Ectodermal cell (in vitro differentiated cells): ENCODE data around the gene SIRPB1.
"Not testable (repeated sequence)": the region's sequence is repeated elsewhere in the genome, so short reads cannot be mapped to it uniquely, and the experiment has no call there.

ENCODE experiments used
- H3K27ac ChIP-seq: 2 replicates; pipeline ENCODE4 v1.7.0; 2013; ENCODE audit warnings: mild to moderate bottlenecking, low read depth, low read length; ENCODE audit not compliant: insufficient read depth, poor library complexity, severe bottlenecking
- H3K27me3 ChIP-seq: 2 replicates; pipeline ENCODE4 v1.7.0; 2013; ENCODE audit warnings: mild to moderate bottlenecking, low read length; ENCODE audit not compliant: insufficient read depth, control insufficient read depth, poor library complexity, severe bottlenecking
- H3K36me3 ChIP-seq: one replicate; pipeline ENCODE4 v1.7.0; 2013; ENCODE audit warnings: low read length; ENCODE audit not compliant: control insufficient read depth, insufficient read depth
- H3K4me1 ChIP-seq: one replicate; pipeline ENCODE4 v1.7.0; 2013; ENCODE audit warnings: low read length; ENCODE audit not compliant: control insufficient read depth, insufficient read depth
- H3K4me3 ChIP-seq: 2 replicates; pipeline ENCODE4 v1.7.0; 2013; ENCODE audit warnings: low read depth, low read length, control low read depth; ENCODE audit not compliant: insufficient read depth
- H3K9me3 ChIP-seq: 2 replicates; pipeline ENCODE4 v1.7.0; 2013; ENCODE audit warnings: mild to moderate bottlenecking, low read length, moderate library complexity; ENCODE audit not compliant: control insufficient read depth
- WGBS, 2 experiments: methylation state at CpG; one replicate each; pipeline ENCODE4 v1.1.7; 2013; ENCODE audit warnings: missing lambda C conversion rate in 2 of 2; 5-methylcytosine and 5-hydroxymethylcytosine counted together

Gene SIRPB1

GRCh38 chr20:1600736-1601135 lies 19.1 kb downstream of the SIRPB1 start:
- Histone ChIP-seq H3K9me3 (no peaks in the 10 kb centered on the region), H3K27me3 (no peaks in the 10 kb centered on the region), H3K4me3 (no peak overlapping the region), H3K27ac (no peak overlapping the region), H3K36me3 (no peaks in the 10 kb centered on the region), H3K4me1 (no peaks in the 10 kb centered on the region)
- no CpG with 5 or more reads among the region's 5 CpGs for WGBS, 2 experiments

DNA sequence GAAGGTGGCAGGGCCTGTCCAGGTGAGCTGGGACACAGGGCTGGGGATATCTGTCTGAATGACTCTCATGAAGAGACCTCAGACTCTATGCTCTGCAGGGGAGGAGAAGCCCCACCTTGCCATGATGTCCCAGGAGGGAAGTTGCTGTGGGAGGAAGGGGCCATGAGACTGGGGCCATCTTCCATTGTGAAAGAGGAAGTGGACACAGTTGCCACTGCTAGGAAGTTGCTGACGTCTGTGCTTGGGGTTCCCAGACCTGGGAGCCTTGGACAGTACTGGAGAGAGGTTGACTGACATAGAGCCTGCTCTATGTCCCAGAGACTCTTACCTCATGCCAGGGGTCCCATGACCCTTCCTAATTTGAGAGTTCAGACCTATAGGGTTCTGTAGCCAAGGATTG lies 24.5 kb downstream of the SIRPB1 start:
- no CpG with 5 or more reads among the region's 1 CpG for WGBS, 2 experiments

DNA sequence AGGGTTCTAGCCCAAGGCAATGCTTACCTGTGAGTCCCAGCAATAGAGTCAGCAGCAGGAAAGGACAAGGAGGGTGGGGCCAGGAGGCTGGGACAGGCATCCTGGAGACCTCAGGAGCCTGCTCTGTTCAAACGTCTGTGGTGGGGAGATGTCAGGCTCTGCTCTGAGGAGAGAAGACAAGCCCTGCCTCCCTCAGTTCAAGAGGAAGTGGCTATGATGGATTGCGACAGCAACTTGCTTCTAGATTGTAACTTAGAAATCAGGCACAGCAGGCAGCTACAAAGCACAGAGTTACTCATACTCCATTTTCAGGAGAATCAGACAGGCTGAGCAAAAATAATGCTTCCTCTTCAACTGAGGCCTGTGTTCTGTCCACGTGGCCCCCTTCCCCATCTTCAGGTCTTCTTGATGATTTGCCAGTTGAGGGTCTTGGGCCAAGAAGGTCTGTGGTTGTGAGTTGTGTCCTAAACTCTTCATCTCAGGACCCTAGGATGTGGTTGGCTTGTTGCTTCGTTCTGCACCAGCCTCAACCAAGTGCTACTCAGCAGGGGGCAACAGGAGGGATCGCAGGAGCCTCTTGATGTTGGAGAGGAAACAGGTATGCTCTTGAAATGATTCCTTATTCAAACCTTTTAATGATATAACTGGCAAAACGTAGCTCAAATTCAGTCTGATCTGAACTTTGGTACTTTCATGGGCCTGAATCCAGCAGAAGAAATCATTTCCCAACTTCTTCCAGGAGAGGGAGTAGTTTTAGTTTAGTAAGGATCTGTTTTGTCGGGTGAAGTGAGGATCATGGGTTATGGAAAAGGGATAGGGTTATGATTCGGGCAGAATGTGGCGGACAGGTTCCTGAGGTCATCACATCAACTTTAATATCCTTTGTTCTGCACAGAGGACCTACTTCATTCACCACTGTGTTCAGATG lies 31.0 kb downstream of the SIRPB1 start:
- Histone ChIP-seq H3K36me3 (no peaks in the 10 kb centered on the region), H3K4me1 (no peaks in the 10 kb centered on the region), H3K27me3 (no peaks in the 10 kb centered on the region), H3K4me3 (no peak overlapping the region), H3K27ac (no peak overlapping the region), H3K9me3 (no peaks in the 10 kb centered on the region)
- no CpG with 5 or more reads among the region's 9 CpGs for WGBS, 2 experiments

More for the DNA sequence above, 24.5 kb downstream of the SIRPB1 start:
- H3K27me3 ChIP-seq = no peaks in the 10 kb centered on the region
- H3K9me3 ChIP-seq = no peaks in the 10 kb centered on the region
- no peak overlapping the region for H3K27ac ChIP-seq
- H3K4me3 ChIP-seq = no peak overlapping the region
- H3K36me3 ChIP-seq = no peaks in the 10 kb centered on the region
- H3K4me1 ChIP-seq = no peaks in the 10 kb centered on the region

GRCh38 chr20:1587781-1588532 lies 31.9 kb downstream of the SIRPB1 start:
- no CpG with 5 or more reads among the region's 3 CpGs for WGBS, 2 experiments
- H3K4me3 ChIP-seq = no peak overlapping the region
- H3K9me3 ChIP-seq = no peaks in the 10 kb centered on the region
- H3K36me3 ChIP-seq = no peaks in the 10 kb centered on the region
- no peak overlapping the region for H3K27ac ChIP-seq
- no peaks in the 10 kb centered on the region for H3K27me3 ChIP-seq
- H3K4me1 ChIP-seq = no peaks in the 10 kb centered on the region

GRCh38 chr20:1579488-1579887 lies 40.3 kb downstream of the SIRPB1 start:
- H3K27ac ChIP-seq = no peak overlapping the region

GRCh38 chr20:1577906-1578305 lies 41.9 kb downstream of the SIRPB1 start:
- no peaks in the 10 kb centered on the region for H3K27me3 ChIP-seq
- H3K4me1 ChIP-seq = no peaks in the 10 kb centered on the region
- no peaks in the 10 kb centered on the region for H3K36me3 ChIP-seq
- H3K9me3 ChIP-seq = no peaks in the 10 kb centered on the region
- no peak overlapping the region for H3K27ac ChIP-seq
- 86 to 95% methylated on average over 4 of the region's 4 CpGs for WGBS, 2 experiments
- no peak overlapping the region for H3K4me3 ChIP-seq

More at GRCh38 chr20:1579488-1579887, 40.3 kb downstream of the SIRPB1 start:
- no peaks in the 10 kb centered on the region for H3K27me3 ChIP-seq
- WGBS, 2 experiments = 94 to 97% methylated on average over 6 of the region's 6 CpGs
- no peaks in the 10 kb centered on the region for H3K4me1 ChIP-seq
- H3K9me3 ChIP-seq = no peaks in the 10 kb centered on the region
- no peaks in the 10 kb centered on the region for H3K36me3 ChIP-seq
- no peak overlapping the region for H3K4me3 ChIP-seq

DNA sequence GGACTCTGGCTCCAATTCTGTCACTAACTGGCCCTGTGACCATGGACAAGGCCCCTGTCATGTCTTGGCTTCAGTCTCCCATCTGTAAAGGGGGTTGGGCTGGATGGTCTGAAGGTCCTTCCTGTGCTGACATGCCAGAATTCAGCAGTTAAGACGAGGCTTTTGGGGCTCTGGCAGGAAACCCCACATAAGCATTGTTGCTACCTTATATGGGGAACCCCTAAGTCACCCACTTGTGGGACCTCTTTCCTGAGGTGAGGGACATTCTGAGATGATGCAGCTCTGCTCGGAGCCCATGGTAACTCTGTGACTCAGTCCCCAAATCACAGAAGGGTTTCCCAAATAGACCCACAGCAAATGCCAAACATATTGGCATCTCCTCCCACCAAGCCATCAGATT lies 42.5 kb downstream of the SIRPB1 start:
- not testable (repeated sequence) for H3K27ac ChIP-seq, H3K27me3 ChIP-seq, H3K4me1 ChIP-seq, H3K9me3 ChIP-seq, H3K36me3 ChIP-seq, H3K4me3 ChIP-seq
- 86 to 93% methylated on average over 2 of the region's 2 CpGs for WGBS, 2 experiments

- Histone ChIP-seq H3K27ac (no peak overlapping the region), H3K27me3 (no peaks in the 10 kb centered on the region), H3K4me3 (no peak overlapping the region), H3K4me1 (no peaks in the 10 kb centered on the region), H3K36me3 (no peaks in the 10 kb centered on the region), H3K9me3 (no peaks in the 10 kb centered on the region)
- WGBS, 2 experiments = 85 to 94% methylated on average over 3 of the region's 3 CpGs
Observed at GRCh38 chr20:1576641-1577040, 43.2 kb downstream of the SIRPB1 start.

DNA sequence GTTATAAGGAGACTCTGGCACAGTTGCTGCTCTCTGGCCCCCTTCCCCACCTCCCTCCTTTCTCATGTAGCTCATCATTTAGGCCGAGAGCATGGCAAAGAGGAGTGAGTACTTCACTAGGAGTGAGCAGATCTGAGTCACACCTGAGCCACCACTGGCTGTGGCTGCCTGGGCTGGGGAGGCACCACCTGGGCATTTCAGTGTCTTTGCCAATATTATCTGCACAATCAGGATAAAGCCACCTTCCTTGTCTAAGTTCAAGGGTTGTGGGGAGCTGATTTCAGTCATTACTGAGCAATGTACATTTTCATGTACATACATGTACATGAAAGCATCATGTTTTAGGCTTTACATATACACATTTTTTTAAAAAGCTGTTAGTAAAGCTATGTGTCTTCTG lies 43.8 kb downstream of the SIRPB1 start:
- not testable (repeated sequence) for H3K4me1 ChIP-seq, H3K27me3 ChIP-seq, H3K4me3 ChIP-seq, H3K9me3 ChIP-seq, H3K36me3 ChIP-seq, H3K27ac ChIP-seq
- WGBS, 2 experiments = no CpG with 5 or more reads among the region's 1 CpG

DNA sequence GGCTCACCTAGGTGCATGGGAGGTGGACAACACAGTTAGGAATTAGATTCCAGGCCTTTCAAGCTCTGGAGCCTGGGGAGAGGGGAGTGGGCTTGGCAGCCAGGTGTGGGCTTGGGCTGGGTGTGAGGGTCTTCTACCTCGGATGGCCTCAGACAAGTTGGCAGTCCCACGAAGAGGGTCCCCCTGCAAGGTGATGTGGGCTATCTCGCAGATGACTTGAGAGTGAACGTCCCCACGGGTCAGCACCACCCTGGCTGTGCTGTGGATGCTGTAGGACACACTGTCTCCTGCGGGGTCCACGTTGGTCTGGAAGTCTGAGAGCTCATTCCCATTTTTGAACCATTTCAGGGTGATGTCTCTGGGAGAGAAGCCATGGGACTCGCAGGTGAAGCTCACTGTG lies 48.2 kb downstream of the SIRPB1 start:
- H3K4me3 ChIP-seq, H3K9me3 ChIP-seq, H3K4me1 ChIP-seq, H3K36me3 ChIP-seq, H3K27ac ChIP-seq, H3K27me3 ChIP-seq: not testable (repeated sequence)
- 93 to 97% methylated on average over 8 of the region's 8 CpGs for WGBS, 2 experiments
